Aorta (tissue), 5 donors: ENCODE results near the gene ERN2. TPM values are rescaled to one million over a fixed set of nuclear protein-coding genes. Genes with fewer than 3 reads are reported as not detected.
A peak's percentile ranks its signal among the peaks of the same experiment; 100 is the strongest.

Experiments used
- ATAC-seq: fragments of 200-7000 bp; cut with Tn5 transposase; one replicate; pipeline ENCODE4 v1.9.1; 2022; ENCODE audit warnings: moderate library complexity; ENCODE audit not compliant: low FRiP score
- DNase-seq, 2 donors: peaks; one replicate each; pipeline ENCODE4 v3.0.0-alpha.2; 2020
- H3K27ac ChIP-seq, 2 donors: one replicate each; pipeline ENCODE4 v1.5.1; 2013; ENCODE audit warnings: low read length in 2 of 2, mild to moderate bottlenecking in 2 of 2, moderate library complexity in 2 of 2, control low read depth in 1 of 2, inconsistent platforms in 1 of 2, low read depth in 1 of 2
- H3K27me3 ChIP-seq, 2 donors: one replicate each; pipeline ENCODE4 v1.6.1; 2013; ENCODE audit warnings: control low read depth in 1 of 2, low read length in 1 of 2, mild to moderate bottlenecking in 1 of 2, moderate library complexity in 1 of 2; ENCODE audit not compliant: insufficient read depth in 2 of 2, control insufficient read depth in 1 of 2
- H3K36me3 ChIP-seq, 2 donors: one replicate each; pipeline ENCODE4 v1.6.1; 2013; ENCODE audit warnings: control low read depth in 1 of 2, low read length in 1 of 2, mild to moderate bottlenecking in 1 of 2; ENCODE audit not compliant: insufficient read depth in 2 of 2, control insufficient read depth in 1 of 2
- H3K4me1 ChIP-seq, 2 donors: one replicate each; pipeline ENCODE4 v1.6.1; 2013; ENCODE audit warnings: low read length in 2 of 2, control low read depth in 1 of 2, mild to moderate bottlenecking in 1 of 2, moderate library complexity in 1 of 2; ENCODE audit not compliant: insufficient read depth in 2 of 2, control insufficient read depth in 1 of 2
- H3K4me3 ChIP-seq, 2 donors: one replicate each; pipeline ENCODE4 v1.5.1; 2013; ENCODE audit warnings: low read length in 2 of 2, control low read depth in 1 of 2, mild to moderate bottlenecking in 1 of 2
- H3K9me3 ChIP-seq: one replicate; pipeline ENCODE4 v1.6.1; 2013; ENCODE audit warnings: mild to moderate bottlenecking, low read length; ENCODE audit not compliant: control insufficient read depth
- WGBS, 2 donors: extraction: QIAGEN DNeasy Blood & Tissue Kit; methylation state at CpG; one replicate each; pipeline ENCODE4 v1.1.7; 2013; 5-methylcytosine and 5-hydroxymethylcytosine counted together
- intact Hi-C, 2 donors: fragments of 100-400 bp; cut with DNase I; formaldehyde crosslinking; loops; one replicate each; pipeline versions ENCODE4 v1.14.2 to v1.15.0; 2022
- polyA plus RNA-seq, 2 donors: library from polyadenylated mRNA; stranded (reverse); fragments of 200-250 nt; gene quantifications; one replicate each; pipeline ENCODE4 v1.2.3, GENCODE V29; 2013
- total RNA-seq, 2 donors: library from RNA; stranded (reverse); fragmentation: NEBNext Ultra II Directional; extraction: Animal tissue kit (Norgen Biotek cat#: 25700); gene quantifications; one replicate each; pipeline ENCODE4 v1.2.1, GENCODE V29; 2021
- donor health status: healthy with polysubstance abuse.
- donor health status: Bipolar disorder and iron deficiency.
- donor health status: DM: no; HTN: no; CAD: no.
- donor health status: DM: no; HTN: no; CAD: no.
- donor health status: DM: yes; HTN: yes; CAD: no.

ERN2 gene
- total and polyA plus RNA-seq, 4 donors: 0.10 to 0.50 TPM; not detected in 2

- intact Hi-C loops: no loop called here
- ATAC-seq (no peak), DNase-seq (no peak)
- Histone ChIP-seq H3K36me3 (peaks cover 0 to 2% of the 10 kb centered on the region in 2 donors), H3K27ac (no peak overlapping the region), H3K4me1 (no peaks in the 10 kb centered on the region), H3K4me3 (no peak overlapping the region), H3K27me3 (no peaks in the 10 kb centered on the region), H3K9me3 (no peaks in the 10 kb centered on the region)
- 92 to 97% methylated on average over 3 of the region's 3 CpGs for WGBS, 2 donors
Measured at GRCh38 chr16:23683487-23683886, 29.5 kb downstream of the ERN2 start.

DNA sequence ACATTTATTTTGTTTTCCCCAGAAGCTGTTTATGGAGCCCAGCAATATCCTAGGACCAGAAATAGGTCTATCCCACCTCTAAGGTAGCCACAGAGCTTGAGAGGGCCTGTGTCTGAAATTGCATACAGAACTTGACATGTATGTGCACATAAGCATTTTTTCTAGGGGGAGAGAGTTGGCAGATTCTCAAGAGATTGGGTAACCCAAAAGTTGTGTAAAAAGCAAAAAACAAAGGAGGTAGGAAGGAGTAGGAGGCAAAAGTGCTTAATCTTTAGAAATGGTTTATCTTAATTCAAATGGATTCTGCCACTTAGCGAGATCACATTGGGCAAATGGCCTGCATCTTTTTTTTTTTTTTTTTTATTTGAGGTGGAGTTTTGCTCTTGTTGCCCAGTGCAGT, 30.8 kb downstream of the ERN2 start:
- no peaks in the 10 kb centered on the region for H3K36me3 ChIP-seq
- WGBS, 2 donors: 93 to 94% methylated on average over 1 of the region's 1 CpG
- no peak overlapping the region for H3K27ac ChIP-seq
- no peaks in the 10 kb centered on the region for H3K4me1 ChIP-seq
- ATAC-seq: no peak
- H3K9me3 ChIP-seq: no peaks in the 10 kb centered on the region
- no peaks in the 10 kb centered on the region for H3K27me3 ChIP-seq
- no peak for DNase-seq
- H3K4me3 ChIP-seq: no peak overlapping the region
- intact Hi-C loops: no loop called here

DNA sequence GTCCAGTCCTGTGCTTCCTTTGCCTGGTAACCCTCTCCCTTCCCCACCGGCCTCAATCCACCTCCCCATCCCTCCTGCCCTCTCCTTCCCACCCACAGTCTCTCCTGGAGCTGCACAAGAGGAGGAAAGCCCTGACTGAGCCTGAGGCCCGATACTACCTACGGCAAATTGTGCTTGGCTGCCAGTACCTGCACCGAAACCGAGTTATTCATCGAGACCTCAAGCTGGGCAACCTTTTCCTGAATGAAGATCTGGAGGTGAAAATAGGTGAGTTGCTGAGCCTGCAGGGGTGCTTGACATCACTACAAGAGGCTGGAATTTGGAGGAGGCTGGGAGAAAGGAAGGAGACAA, 33.1 kb downstream of the ERN2 start:
- intact Hi-C loops: no loop called here
- ATAC-seq (no peak), DNase-seq (no peak)
- Histone ChIP-seq H3K4me1 (no peaks in the 10 kb centered on the region), H3K9me3 (no peaks in the 10 kb centered on the region), H3K27ac (no peak overlapping the region), H3K4me3 (no peak overlapping the region), H3K36me3 (no peaks in the 10 kb centered on the region), H3K27me3 (no peaks in the 10 kb centered on the region)
- 41 to 46% methylated on average over 6 of the region's 6 CpGs for WGBS, 2 donors

DNA sequence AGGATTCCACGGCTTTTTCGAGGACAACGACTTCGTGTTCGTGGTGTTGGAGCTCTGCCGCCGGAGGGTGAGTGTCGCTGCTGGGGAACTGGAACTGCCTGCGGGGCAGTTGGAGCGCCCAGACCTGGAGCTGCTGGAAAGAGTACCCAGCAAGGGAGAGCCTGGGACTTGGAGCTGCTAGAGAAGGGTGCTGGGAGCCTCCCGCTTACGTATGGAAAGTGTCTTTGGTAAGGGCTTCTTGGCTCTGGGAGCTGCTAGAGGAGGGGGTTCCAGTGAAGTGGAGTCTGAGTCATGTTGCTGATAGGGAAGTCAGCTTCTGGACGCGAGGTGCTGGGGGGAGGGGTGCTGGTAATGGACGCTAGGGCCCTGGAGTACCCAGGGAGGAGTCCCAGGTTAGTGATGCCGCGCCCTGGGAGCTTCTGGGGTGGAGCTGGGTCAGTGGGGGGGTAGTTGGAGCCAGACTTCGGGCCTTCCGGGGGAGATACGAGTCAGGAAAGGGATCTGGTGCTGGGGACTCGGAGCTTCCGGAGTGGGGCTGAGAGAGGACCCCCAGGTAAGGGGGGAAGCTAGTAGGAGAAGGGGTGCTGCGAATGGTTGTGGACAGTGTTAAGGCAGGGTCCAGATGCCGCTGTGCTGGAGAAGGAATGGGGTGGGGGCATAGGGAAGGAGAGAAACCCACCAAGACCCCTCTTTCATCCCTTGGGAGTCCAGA, 33.6 kb downstream of the ERN2 start:
- intact Hi-C loops: no loop called here
- no peaks in the 10 kb centered on the region for H3K4me1 ChIP-seq
- no peaks in the 10 kb centered on the region for H3K9me3 ChIP-seq
- no peaks in the 10 kb centered on the region for H3K27me3 ChIP-seq
- H3K27ac ChIP-seq: no peak overlapping the region
- no peak for ATAC-seq
- 14% methylated on average over 24 of the region's 24 CpGs for WGBS, 2 donors
- no peak for DNase-seq
- H3K4me3 ChIP-seq: no peak overlapping the region
- H3K36me3 ChIP-seq: no peaks in the 10 kb centered on the region

DNA sequence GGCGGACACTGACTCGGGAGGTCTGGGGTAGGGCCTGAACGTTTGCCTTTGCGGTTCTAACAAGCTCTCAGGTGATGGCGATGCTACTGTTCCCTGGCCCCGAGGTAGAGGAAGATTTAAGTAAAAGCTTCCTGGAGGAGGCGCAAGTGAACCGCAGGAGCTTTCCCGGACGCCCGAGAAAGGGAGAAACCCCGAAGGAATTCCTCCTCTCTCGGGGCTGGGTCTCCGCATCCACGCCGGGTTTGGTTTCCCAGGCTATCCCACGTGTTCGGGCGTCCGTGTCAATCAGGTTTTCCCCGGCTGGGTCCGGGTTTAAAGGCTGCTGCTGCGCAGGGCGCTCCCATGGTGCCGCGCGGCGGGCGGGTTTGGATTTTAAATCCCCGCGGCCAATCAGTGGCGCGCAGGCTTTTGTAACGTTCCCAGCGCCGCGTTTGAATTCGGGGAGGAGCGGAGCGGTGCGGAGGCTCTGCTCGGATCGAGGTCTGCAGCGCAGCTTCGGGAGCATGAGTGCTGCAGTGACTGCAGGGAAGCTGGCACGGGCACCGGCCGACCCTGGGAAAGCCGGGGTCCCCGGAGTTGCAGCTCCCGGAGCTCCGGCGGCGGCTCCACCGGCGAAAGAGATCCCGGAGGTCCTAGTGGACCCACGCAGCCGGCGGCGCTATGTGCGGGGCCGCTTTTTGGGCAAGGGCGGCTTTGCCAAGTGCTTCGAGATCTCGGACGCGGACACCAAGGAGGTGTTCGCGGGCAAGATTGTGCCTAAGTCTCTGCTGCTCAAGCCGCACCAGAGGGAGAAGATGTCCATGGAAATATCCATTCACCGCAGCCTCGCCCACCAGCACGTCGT, 34.4 kb downstream of the ERN2 start, which contains the start of gene PLK1:
PLK1 (plus strand) TSS at position 460 of the 844 bp plus-strand sequence; CDS start at position 504, 44 bp downstream.
- Histone ChIP-seq H3K4me3 (peak within 1 kb of the TSS; percentile 39 to 41), H3K9me3 (no peaks in the 10 kb centered on the region), H3K27ac (no peak within 1 kb of the TSS), H3K36me3 (peaks cover 0 to 2% of the 10 kb centered on the region in 2 donors), H3K4me1 (no peaks in the 10 kb centered on the region), H3K27me3 (no peaks in the 10 kb centered on the region)
- DNase-seq (peak; percentile 84 to 91), ATAC-seq (peak; percentile 91)
- intact Hi-C loops: no loop called here
- WGBS, 2 donors: 1% methylated on average over 75 of the region's 75 CpGs

GRCh38 chr16:23676924-23677480, 36.0 kb downstream of the ERN2 start:
- Histone ChIP-seq H3K4me1 (no peaks in the 10 kb centered on the region), H3K9me3 (no peaks in the 10 kb centered on the region), H3K27me3 (no peaks in the 10 kb centered on the region), H3K4me3 (no peak overlapping the region), H3K27ac (no peak overlapping the region), H3K36me3 (peaks cover 0 to 2% of the 10 kb centered on the region in 2 donors)
- 95 to 97% methylated on average over 2 of the region's 2 CpGs for WGBS, 2 donors
- DNase-seq (no peak), ATAC-seq (no peak)
- intact Hi-C loops: no loop called here

- H3K4me1 ChIP-seq: no peaks in the 10 kb centered on the region
- H3K36me3 ChIP-seq: peaks cover 0 to 6% of the 10 kb centered on the region in 2 donors
- DNase-seq (no peak), ATAC-seq (no peak)
- H3K4me3 ChIP-seq: no peak overlapping the region
- H3K27me3 ChIP-seq: no peaks in the 10 kb centered on the region
- WGBS, 2 donors: 76 to 79% methylated on average over 8 of the region's 8 CpGs
- H3K9me3 ChIP-seq: no peaks in the 10 kb centered on the region
- no peak overlapping the region for H3K27ac ChIP-seq
- intact Hi-C loops: no loop called here
Measured at GRCh38 chr16:23673971-23674614, 38.9 kb downstream of the ERN2 start.

DNA sequence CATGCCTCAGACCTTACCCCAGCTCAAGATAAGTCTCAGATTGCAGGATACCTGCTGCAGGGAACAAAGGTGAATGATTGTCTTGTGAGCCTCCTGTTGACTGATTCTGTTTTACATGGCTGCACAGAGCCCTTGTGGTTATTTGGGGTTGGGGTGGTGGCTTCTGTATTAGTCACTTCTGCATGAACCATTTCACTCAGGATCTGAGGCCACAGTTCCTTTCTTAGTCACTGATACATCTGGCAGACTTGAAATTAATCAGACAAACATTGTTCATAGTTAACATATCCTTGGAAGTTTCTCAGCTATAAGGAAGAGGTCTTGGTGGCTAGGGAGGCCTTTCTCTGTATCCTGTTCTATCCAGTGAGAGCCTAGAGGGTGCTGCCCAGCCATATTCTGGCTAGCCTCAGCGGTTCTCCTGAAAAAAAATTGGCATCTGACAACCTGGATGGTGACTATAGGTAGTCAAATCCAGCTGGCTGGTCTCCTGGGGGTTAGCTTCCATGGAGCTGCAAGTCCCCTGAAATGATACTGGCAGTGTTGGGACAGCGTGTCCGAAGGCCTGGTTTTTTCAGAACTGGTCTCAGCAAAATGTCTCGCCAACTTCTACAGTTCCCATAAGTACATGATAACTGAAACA, 42.8 kb downstream of the ERN2 start:
- DNase-seq (no peak), ATAC-seq (no peak)
- Histone ChIP-seq H3K9me3 (no peaks in the 10 kb centered on the region), H3K36me3 (peaks cover 8 to 16% of the 10 kb centered on the region in 2 donors), H3K4me1 (no peaks in the 10 kb centered on the region), H3K27ac (no peak overlapping the region), H3K4me3 (no peak overlapping the region), H3K27me3 (no peaks in the 10 kb centered on the region)
- 69 to 79% methylated on average over 4 of the region's 4 CpGs for WGBS, 2 donors
- intact Hi-C loops: no loop called here
